DOHH2 (cell line): ENCODE data around the gene FNDC10.

Source experiments
- H3F3A ChIP-seq: fragments of 200-600 bp; sonication (generic), shearing (Covaris generic); 2 replicates; pipeline ENCODE4 v1.6.0; 2016; ENCODE audit warnings: antibody characterized with exemption, mild to moderate bottlenecking; ENCODE audit not compliant: control insufficient read depth, insufficient read depth
- H3K27ac ChIP-seq: fragments of 200-600 bp; sonication (generic); 2 replicates; pipeline ENCODE4 v1.5.1; 2014; ENCODE audit warnings: low read depth, mild to moderate bottlenecking, low read length, moderate library complexity
- H3K27me3 ChIP-seq: fragments of 200-600 bp; sonication (generic); 2 replicates; pipeline ENCODE4 v1.6.1; 2014; ENCODE audit warnings: mild to moderate bottlenecking, low read length, mixed read lengths; ENCODE audit not compliant: control insufficient read depth
- H3K36me3 ChIP-seq: fragments of 200-600 bp; sonication (generic); 2 replicates; pipeline ENCODE4 v1.6.1; 2014; ENCODE audit warnings: mild to moderate bottlenecking, low read length, moderate library complexity, mixed read lengths; ENCODE audit not compliant: control insufficient read depth
- H3K4me1 ChIP-seq: fragments of 200-600 bp; sonication (generic); 2 replicates; pipeline ENCODE4 v1.6.1; 2014; ENCODE audit warnings: mild to moderate bottlenecking, low read length, mixed read lengths; ENCODE audit not compliant: control insufficient read depth
- H3K4me2 ChIP-seq: fragments of 200-600 bp; sonication (generic); 2 replicates; pipeline ENCODE4 v1.6.0; 2014; ENCODE audit warnings: mild to moderate bottlenecking, low read length, moderate library complexity
- H3K4me3 ChIP-seq: fragments of 200-600 bp; sonication (generic); 2 replicates; pipeline ENCODE4 v1.5.1; 2014; ENCODE audit warnings: mild to moderate bottlenecking, low read length, mixed read lengths
- H3K79me2 ChIP-seq: fragments of 200-600 bp; sonication (generic); 2 replicates; pipeline ENCODE4 v1.6.1; 2014; ENCODE audit warnings: mild to moderate bottlenecking, low read length, mixed read lengths; ENCODE audit not compliant: control insufficient read depth
- H3K9me2 ChIP-seq: fragments of 200-600 bp; sonication (generic); replicated peaks from 2 replicates; pipeline ENCODE4 v1.6.1; 2014; ENCODE audit warnings: mild to moderate bottlenecking, low read length, mixed read lengths; ENCODE audit not compliant: control insufficient read depth
- H3K9me3 ChIP-seq: fragments of 200-600 bp; sonication (generic); 2 replicates; pipeline ENCODE4 v1.6.1; 2014; ENCODE audit warnings: antibody characterized with exemption, low read length, mixed read lengths; ENCODE audit not compliant: control insufficient read depth, insufficient read depth
- H4K20me1 ChIP-seq: fragments of 200-600 bp; sonication (generic); 2 replicates; pipeline ENCODE4 v1.6.0; 2014; ENCODE audit warnings: low read depth, mild to moderate bottlenecking, antibody characterized with exemption, low read length, moderate library complexity; ENCODE audit not compliant: control insufficient read depth, insufficient read depth
- CTCF ChIP-seq: fragments of 200-600 bp; sonication (generic); IDR thresholded peaks from one replicate; pipeline ENCODE4 v1.5.1; 2014; ENCODE audit warnings: antibody characterized with exemption, mild to moderate bottlenecking, low read depth, low read length; ENCODE audit not compliant: poor library complexity, severe bottlenecking
- EZH2phosphoT487 ChIP-seq: fragments of 200-600 bp; sonication (generic); IDR thresholded peaks from 2 replicates; pipeline ENCODE4 v1.6.1; 2017; ENCODE audit warnings: borderline replicate concordance, mild to moderate bottlenecking, antibody characterized with exemption, low read length, moderate library complexity, mixed read lengths

Gene FNDC10

GRCh38 chr1:1631782-1632420, 32.0 kb upstream of the FNDC10 start, which contains the start of gene MMP23B:
TSS of gene MMP23B (plus strand) at chr1:1632173. CDS start at chr1:1632219, 46 bp downstream.
- Histone ChIP-seq H4K20me1 (no peaks in the 10 kb centered on the region), H3K79me2 (no peaks in the 10 kb centered on the region), H3K27me3 (no peaks in the 10 kb centered on the region), H3K4me2 (no peak within 1 kb of the TSS; the same call in 1 of the 2 replicates), H3K27ac (no peak within 1 kb of the TSS), H3K36me3 (peaks cover 6% of the 10 kb centered on the region), H3K9me2 (no peaks in the 10 kb centered on the region), H3F3A (no peaks in the 10 kb centered on the region), H3K9me3 (no peaks in the 10 kb centered on the region), H3K4me3 (no peak within 1 kb of the TSS), H3K4me1 (peaks cover 20% of the 10 kb centered on the region)
- TF ChIP-seq EZH2phosphoT487 (no peak), CTCF (no peak)

GRCh38 chr1:1630965-1631781, 31.2 kb upstream of the FNDC10 start:
- Histone ChIP-seq H3K4me1 (peaks cover 20% of the 10 kb centered on the region), H3K36me3 (no peaks in the 10 kb centered on the region), H3K9me3 (no peaks in the 10 kb centered on the region), H3K4me2 (peak overlapping the region; percentile 71), H4K20me1 (no peaks in the 10 kb centered on the region), H3K27ac (no peak overlapping the region), H3K9me2 (no peaks in the 10 kb centered on the region), H3K79me2 (no peaks in the 10 kb centered on the region), H3K4me3 (peak overlapping the region; percentile 60), H3K27me3 (no peaks in the 10 kb centered on the region), H3F3A (no peaks in the 10 kb centered on the region)
- no peak for TF ChIP-seq EZH2phosphoT487
- no peak for TF ChIP-seq CTCF

GRCh38 chr1:1630191-1630964, 30.4 kb upstream of the FNDC10 start:
- H3K4me1 ChIP-seq, result peaks cover 20% of the 10 kb centered on the region
- H3F3A ChIP-seq, result no peaks in the 10 kb centered on the region
- H4K20me1 ChIP-seq, result no peaks in the 10 kb centered on the region
- H3K27ac ChIP-seq, result peak overlapping the region; percentile 21; the same call in 1 of the 2 replicates
- peak overlapping the region; percentile 71 for H3K4me2 ChIP-seq
- peak overlapping the region; percentile 60 for H3K4me3 ChIP-seq
- H3K79me2 ChIP-seq, result no peaks in the 10 kb centered on the region
- H3K9me2 ChIP-seq, result no peaks in the 10 kb centered on the region
- no peaks in the 10 kb centered on the region for H3K36me3 ChIP-seq
- TF ChIP-seq EZH2phosphoT487 (no peak), CTCF (no peak)
- no peaks in the 10 kb centered on the region for H3K9me3 ChIP-seq
- no peaks in the 10 kb centered on the region for H3K27me3 ChIP-seq
